Esophagus muscularis mucosa (tissue), 4 donors: ENCODE data around the gene CDH10.

Experiments
- EP300 ChIP-seq: sonication (generic); formaldehyde crosslinking; IDR thresholded peaks from one replicate; pipeline ENCODE4 v1.6.1; 2017; ENCODE audit warnings: antibody characterized with exemption
- POLR2A ChIP-seq: fragments of 450-650 bp; IDR thresholded peaks from one replicate; pipeline ENCODE4 v1.6.1; 2017; ENCODE audit warnings: antibody characterized with exemption, moderate library complexity, mild to moderate bottlenecking, low read depth
- POLR2AphosphoS5 ChIP-seq, 2 donors: sonication (generic); formaldehyde crosslinking; IDR thresholded peaks; one replicate each; pipeline ENCODE4 v1.6.1; 2017; ENCODE audit warnings: antibody characterized with exemption in 2 of 2
- TF ChIP-seq, protein P1 (sequence below), 3 experiments: fragments of 200-600 bp in 2 of 3; fragments of 450-650 bp in 1 of 3; sonication (generic) in 2 of 3; IDR thresholded peaks; one replicate each; pipeline ENCODE4 v1.5.1; 2017 to 2019; ENCODE audit warnings: antibody characterized with exemption in 3 of 3, mild to moderate bottlenecking in 2 of 3, moderate library complexity in 1 of 3

DNA sequence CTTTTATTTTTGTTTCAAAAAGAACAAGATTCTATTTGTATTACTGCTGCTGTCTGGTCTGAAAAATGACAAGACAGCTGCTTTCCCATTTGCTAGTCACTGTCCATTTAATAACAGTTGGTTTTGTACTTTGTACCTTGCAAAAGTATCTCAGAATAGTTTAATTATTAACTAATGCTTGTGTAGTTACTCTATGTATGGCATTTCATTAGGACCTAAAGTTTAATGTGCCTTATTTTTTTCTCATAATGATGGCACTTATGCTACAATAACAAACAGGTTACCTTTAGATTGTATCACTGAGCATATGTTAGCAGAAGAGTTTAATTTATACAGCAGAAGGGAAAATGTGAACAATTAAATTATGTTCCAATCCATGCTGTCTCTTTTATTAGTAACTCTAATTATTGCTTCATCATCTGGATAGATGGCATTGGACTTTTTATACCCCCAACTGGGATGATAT is 134.2 kb downstream of the CDH10 start:
- TF ChIP-seq, protein P1, sequence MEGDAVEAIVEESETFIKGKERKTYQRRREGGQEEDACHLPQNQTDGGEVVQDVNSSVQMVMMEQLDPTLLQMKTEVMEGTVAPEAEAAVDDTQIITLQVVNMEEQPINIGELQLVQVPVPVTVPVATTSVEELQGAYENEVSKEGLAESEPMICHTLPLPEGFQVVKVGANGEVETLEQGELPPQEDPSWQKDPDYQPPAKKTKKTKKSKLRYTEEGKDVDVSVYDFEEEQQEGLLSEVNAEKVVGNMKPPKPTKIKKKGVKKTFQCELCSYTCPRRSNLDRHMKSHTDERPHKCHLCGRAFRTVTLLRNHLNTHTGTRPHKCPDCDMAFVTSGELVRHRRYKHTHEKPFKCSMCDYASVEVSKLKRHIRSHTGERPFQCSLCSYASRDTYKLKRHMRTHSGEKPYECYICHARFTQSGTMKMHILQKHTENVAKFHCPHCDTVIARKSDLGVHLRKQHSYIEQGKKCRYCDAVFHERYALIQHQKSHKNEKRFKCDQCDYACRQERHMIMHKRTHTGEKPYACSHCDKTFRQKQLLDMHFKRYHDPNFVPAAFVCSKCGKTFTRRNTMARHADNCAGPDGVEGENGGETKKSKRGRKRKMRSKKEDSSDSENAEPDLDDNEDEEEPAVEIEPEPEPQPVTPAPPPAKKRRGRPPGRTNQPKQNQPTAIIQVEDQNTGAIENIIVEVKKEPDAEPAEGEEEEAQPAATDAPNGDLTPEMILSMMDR (IDR thresholded peaks at IDR 0.05): no peak
- no peak for TF ChIP-seq EP300
- no peak for TF ChIP-seq POLR2A
- TF ChIP-seq POLR2AphosphoS5 (IDR thresholded peaks at IDR 0.05): no peak
